Gastrocnemius medialis (tissue), 4 donors: ENCODE data around the gene CCDC54.

Experiments
- CTCF ChIP-seq, 5 experiments: fragments of 450-650 bp in 3 of 5; fragments of 200-600 bp in 2 of 5; sonication (generic) in 2 of 5; IDR thresholded peaks in 4 of 5; conservative IDR thresholded peaks in 1 of 5; 1 replicate in 4 of 5; 2 replicates in 1 of 5; pipeline ENCODE4 v1.5.1; 2016 to 2019; ENCODE audit warnings: antibody characterized with exemption in 5 of 5, mild to moderate bottlenecking in 3 of 5, moderate library complexity in 3 of 5
- POLR2A ChIP-seq, 2 donors: fragments of 450-650 bp; IDR thresholded peaks; one replicate each; pipeline ENCODE4 v1.6.1; 2017; ENCODE audit warnings: antibody characterized with exemption in 2 of 2, mild to moderate bottlenecking in 2 of 2, moderate library complexity in 2 of 2

DNA sequence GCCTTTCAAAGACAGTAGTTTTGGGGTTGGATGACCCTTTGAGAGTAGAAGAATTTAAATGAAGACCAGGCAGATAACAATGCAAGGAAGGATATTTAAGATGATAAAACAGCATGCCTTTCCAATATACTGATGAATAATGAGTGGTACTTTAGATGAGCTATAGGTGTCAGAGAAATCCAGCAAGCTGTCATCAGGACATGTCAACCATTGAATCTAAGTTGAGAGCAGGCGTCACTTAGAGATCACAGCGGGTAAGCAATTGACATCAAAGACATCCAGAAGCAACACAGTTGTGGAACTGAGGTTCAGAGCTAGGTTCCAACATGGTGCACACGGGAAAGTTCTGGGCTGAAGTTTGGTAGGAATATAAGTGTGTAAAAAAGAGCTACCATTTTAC is 25.0 kb downstream of the CCDC54 start:
- TF ChIP-seq POLR2A (IDR thresholded peaks at IDR 0.05) (no peak), CTCF (IDR thresholded peaks at IDR 0.05 in 4 of 5, conservative IDR thresholded peaks at IDR 0.05 in 1 of 5) (no peak)
